Measurements from ENCODE around the gene PLA2G3.

DNA sequence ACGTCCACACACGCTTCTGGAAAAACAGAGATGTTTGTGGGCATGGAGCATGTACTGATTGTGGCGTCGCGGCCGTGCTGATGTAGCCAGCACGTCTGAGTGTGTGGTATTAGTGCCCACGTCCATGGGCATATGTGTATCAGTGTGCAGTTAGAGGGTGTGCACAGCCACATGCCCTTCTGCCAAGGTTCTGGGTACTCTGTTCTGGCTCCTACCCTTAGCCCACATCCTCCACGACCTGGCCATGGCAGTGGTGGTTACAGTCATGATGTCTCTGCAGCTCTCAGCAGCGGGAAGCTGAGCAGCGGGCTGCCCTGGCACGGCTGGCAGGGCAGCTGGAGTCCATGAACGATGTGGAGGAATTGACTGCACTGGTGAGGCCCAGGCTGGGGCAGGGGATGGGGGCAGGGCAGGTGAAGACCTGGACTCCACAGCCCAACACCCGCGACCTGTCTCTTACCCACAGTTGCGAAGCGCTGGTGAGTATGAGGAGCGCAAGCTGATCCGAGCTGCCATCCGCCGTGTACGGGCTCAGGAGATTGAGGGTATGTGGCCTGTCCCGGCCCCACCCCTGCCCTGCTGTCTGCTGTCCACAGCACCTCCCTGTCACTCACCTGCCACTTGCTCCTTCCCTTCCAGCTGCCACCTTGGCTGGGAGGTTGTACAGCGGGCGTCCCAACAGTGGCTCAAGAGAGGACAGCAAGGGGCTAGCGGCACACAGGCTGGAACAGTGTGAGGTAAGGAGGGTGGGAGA, 51.9 kb downstream of the PLA2G3 start:
- TF ChIP-seq, protein P1, sequence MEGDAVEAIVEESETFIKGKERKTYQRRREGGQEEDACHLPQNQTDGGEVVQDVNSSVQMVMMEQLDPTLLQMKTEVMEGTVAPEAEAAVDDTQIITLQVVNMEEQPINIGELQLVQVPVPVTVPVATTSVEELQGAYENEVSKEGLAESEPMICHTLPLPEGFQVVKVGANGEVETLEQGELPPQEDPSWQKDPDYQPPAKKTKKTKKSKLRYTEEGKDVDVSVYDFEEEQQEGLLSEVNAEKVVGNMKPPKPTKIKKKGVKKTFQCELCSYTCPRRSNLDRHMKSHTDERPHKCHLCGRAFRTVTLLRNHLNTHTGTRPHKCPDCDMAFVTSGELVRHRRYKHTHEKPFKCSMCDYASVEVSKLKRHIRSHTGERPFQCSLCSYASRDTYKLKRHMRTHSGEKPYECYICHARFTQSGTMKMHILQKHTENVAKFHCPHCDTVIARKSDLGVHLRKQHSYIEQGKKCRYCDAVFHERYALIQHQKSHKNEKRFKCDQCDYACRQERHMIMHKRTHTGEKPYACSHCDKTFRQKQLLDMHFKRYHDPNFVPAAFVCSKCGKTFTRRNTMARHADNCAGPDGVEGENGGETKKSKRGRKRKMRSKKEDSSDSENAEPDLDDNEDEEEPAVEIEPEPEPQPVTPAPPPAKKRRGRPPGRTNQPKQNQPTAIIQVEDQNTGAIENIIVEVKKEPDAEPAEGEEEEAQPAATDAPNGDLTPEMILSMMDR (IDR thresholded peaks at IDR 0.05), result no peak
- TF ChIP-seq POLR2A (IDR thresholded peaks at IDR 0.05; ENCODE audit: low read depth) (no peak), POLR2AphosphoS5 (IDR thresholded peaks at IDR 0.05) (no peak)

Measured in esophagus muscularis mucosa (tissue), 3 donors.